Ovary (tissue), 3 donors: Measurements from ENCODE around the gene CSN1S1.

Source experiments
- EP300 ChIP-seq: sonication (generic); formaldehyde crosslinking; IDR thresholded peaks from one replicate; pipeline ENCODE4 v1.6.1; 2017; ENCODE audit warnings: antibody characterized with exemption
- TF ChIP-seq, protein P1 (sequence below), 3 donors: fragments of 450-650 bp in 2 of 3; fragments of 200-600 bp in 1 of 3; IDR thresholded peaks; one replicate each; pipeline versions ENCODE4 v1.5.1 to v1.8.0; 2016 to 2022; ENCODE audit warnings: antibody characterized with exemption in 3 of 3, mild to moderate bottlenecking in 1 of 3
- donor health status: DM: no; HTN: no; CAD: no.

- TF ChIP-seq, protein P1, sequence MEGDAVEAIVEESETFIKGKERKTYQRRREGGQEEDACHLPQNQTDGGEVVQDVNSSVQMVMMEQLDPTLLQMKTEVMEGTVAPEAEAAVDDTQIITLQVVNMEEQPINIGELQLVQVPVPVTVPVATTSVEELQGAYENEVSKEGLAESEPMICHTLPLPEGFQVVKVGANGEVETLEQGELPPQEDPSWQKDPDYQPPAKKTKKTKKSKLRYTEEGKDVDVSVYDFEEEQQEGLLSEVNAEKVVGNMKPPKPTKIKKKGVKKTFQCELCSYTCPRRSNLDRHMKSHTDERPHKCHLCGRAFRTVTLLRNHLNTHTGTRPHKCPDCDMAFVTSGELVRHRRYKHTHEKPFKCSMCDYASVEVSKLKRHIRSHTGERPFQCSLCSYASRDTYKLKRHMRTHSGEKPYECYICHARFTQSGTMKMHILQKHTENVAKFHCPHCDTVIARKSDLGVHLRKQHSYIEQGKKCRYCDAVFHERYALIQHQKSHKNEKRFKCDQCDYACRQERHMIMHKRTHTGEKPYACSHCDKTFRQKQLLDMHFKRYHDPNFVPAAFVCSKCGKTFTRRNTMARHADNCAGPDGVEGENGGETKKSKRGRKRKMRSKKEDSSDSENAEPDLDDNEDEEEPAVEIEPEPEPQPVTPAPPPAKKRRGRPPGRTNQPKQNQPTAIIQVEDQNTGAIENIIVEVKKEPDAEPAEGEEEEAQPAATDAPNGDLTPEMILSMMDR (IDR thresholded peaks at IDR 0.05): no peak
- TF ChIP-seq EP300: no peak
These were observed 60.1 kb downstream of the CSN1S1 start for GRCh38 chr4:69991016-69991415.
